Pons (tissue), 1 donor: Measurements from ENCODE around the gene ULK3.

Source experiments
- DNase-seq: peaks from one replicate; pipeline ENCODE4 v3.0.0-alpha.2; 2016; ENCODE audit warnings: low spot score

Gene ULK3

GRCh38 chr15:74821091-74821789 lies 21.7 kb downstream of the ULK3 start:
- DNase-seq = no peak

- DNase-seq = no peak
These were observed 22.9 kb downstream of the ULK3 start for GRCh38 chr15:74820056-74820455.

GRCh38 chr15:74817370-74817737 lies 25.6 kb downstream of the ULK3 start:
- DNase-seq = peak; percentile 34

GRCh38 chr15:74816624-74817369 lies 26.2 kb downstream of the ULK3 start:
- no peak for DNase-seq

GRCh38 chr15:74815961-74816360 lies 27.0 kb downstream of the ULK3 start:
- DNase-seq = no peak

- DNase-seq = no peak
These were observed 27.6 kb downstream of the ULK3 start for GRCh38 chr15:74815121-74815934.

GRCh38 chr15:74812533-74812932 lies 30.4 kb downstream of the ULK3 start, which contains the start of gene LMAN1L:
LMAN1L (plus strand) TSS chr15:74812835; CDS start chr15:74812855, 20 bp downstream.
- no peak for DNase-seq

- no peak for DNase-seq
These were observed 33.0 kb downstream of the ULK3 start for GRCh38 chr15:74809956-74810355.

- DNase-seq = no peak
These were observed 33.7 kb downstream of the ULK3 start for GRCh38 chr15:74809242-74809641.

GRCh38 chr15:74808840-74809229 lies 34.1 kb downstream of the ULK3 start:
- DNase-seq = no peak

GRCh38 chr15:74808078-74808839 lies 34.7 kb downstream of the ULK3 start:
- no peak for DNase-seq

GRCh38 chr15:74807282-74807681 lies 35.7 kb downstream of the ULK3 start:
- no peak for DNase-seq

- DNase-seq = no peak
These were observed 38.0 kb downstream of the ULK3 start for GRCh38 chr15:74804935-74805334.

GRCh38 chr15:74802862-74803447 lies 40.0 kb downstream of the ULK3 start:
- no peak for DNase-seq

GRCh38 chr15:74802290-74802689 lies 40.7 kb downstream of the ULK3 start:
- DNase-seq = no peak

GRCh38 chr15:74801311-74801997 lies 41.5 kb downstream of the ULK3 start:
- no peak for DNase-seq

- DNase-seq = no peak
These were observed 42.3 kb downstream of the ULK3 start for GRCh38 chr15:74800559-74801094.

- DNase-seq = peak; percentile 71
These were observed 42.9 kb downstream of the ULK3 start for GRCh38 chr15:74799856-74800558.

- no peak for DNase-seq
These were observed 43.6 kb downstream of the ULK3 start for GRCh38 chr15:74799255-74799855.
